Measurements from ENCODE around the gene R3HDML. TPM values are rescaled to one million over a fixed set of nuclear protein-coding genes. Genes with fewer than 3 reads are reported as not detected.

The R3HDML gene
- total RNA-seq, 1 donor from 2014 or later, result not detected

DNA sequence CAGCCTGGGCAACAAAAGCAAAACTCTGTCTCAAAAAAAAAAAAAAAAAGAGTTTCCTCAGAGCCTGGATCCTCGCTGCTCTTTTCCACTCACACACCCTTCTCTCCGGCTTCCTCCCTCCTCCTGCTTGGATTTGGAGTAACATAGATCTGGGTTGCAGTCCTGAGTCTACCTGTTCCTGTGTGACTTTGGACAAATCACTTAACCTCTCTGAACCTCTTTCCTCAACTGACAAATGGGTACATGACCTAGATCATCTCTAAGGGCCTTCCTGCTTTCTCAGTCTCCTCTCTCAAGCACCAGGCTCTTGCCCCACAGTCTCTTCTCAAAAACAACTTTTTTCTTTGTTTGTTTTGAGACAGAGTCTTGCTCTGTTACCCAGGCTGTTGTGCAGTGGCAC lies 5.6 kb upstream of the R3HDML start:
- TF ChIP-seq, protein P1, sequence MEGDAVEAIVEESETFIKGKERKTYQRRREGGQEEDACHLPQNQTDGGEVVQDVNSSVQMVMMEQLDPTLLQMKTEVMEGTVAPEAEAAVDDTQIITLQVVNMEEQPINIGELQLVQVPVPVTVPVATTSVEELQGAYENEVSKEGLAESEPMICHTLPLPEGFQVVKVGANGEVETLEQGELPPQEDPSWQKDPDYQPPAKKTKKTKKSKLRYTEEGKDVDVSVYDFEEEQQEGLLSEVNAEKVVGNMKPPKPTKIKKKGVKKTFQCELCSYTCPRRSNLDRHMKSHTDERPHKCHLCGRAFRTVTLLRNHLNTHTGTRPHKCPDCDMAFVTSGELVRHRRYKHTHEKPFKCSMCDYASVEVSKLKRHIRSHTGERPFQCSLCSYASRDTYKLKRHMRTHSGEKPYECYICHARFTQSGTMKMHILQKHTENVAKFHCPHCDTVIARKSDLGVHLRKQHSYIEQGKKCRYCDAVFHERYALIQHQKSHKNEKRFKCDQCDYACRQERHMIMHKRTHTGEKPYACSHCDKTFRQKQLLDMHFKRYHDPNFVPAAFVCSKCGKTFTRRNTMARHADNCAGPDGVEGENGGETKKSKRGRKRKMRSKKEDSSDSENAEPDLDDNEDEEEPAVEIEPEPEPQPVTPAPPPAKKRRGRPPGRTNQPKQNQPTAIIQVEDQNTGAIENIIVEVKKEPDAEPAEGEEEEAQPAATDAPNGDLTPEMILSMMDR (IDR thresholded peaks at IDR 0.05), result no peak
- TF ChIP-seq EZH2phosphoT487 (IDR thresholded peaks at IDR 0.05) (no peak), EZH2 (IDR thresholded peaks at IDR 0.05) (no peak)
- H2AFZ ChIP-seq (replicated peaks), result no peak overlapping the region
- peaks cover 18% of the 10 kb centered on the region for H3K27me3 ChIP-seq
- DNase-seq (ENCODE audit: low spot score), result no peak
- Mint-ChIP-seq H3K27me3 (ENCODE audit: insufficient read depth, low read depth) (peaks cover 12% of the 10 kb centered on the region), H3K27ac (peak overlapping the region; percentile 66), H3K36me3 (no peaks in the 10 kb centered on the region), H3K4me3 (no peak overlapping the region), H3K9me3 (peaks cover 2% of the 10 kb centered on the region), H3K4me1 (peaks cover 13% of the 10 kb centered on the region)
- no peaks in the 10 kb centered on the region for H3K9me3 ChIP-seq (ENCODE audit: low read depth)
- no peak overlapping the region for H3K9ac ChIP-seq
- H3K36me3 ChIP-seq, result no peaks in the 10 kb centered on the region
- no peaks in the 10 kb centered on the region for H3K79me2 ChIP-seq (ENCODE audit: low read depth)
- no peak overlapping the region for H3K4me2 ChIP-seq
- H3K4me1 ChIP-seq, result peaks cover 14% of the 10 kb centered on the region
- no peaks in the 10 kb centered on the region for H4K20me1 ChIP-seq (ENCODE audit: low read depth)
- H3K27ac ChIP-seq, result no peak overlapping the region
- H3K4me3 ChIP-seq, result no peak overlapping the region
- H3F3A ChIP-seq (ENCODE audit: low read depth), result no peaks in the 10 kb centered on the region

DNA sequence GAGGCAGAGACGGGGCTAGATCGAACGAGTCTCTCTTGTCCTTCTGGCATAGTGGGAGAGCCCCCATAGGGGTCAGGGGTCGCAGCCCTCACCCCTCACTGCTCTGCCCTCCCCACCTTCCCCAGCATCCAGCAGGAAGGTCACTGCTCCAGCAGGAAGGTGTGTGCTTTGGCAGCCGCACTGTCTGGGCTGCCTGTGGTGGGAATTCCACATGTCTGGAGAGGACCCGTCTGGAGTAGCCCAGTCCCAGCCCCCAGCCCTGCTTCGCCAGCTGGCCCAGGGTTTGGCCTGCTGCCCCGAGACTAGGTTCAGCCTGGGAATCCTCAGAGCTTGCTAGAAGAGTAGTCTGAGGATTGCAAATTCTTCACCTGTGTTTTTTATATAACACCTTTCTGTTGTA lies 2.5 kb upstream of the R3HDML start:
- Mint-ChIP-seq H3K4me3 (no peak overlapping the region), H3K27me3 (ENCODE audit: insufficient read depth, low read depth) (peaks cover 12% of the 10 kb centered on the region), H3K27ac (no peak overlapping the region), H3K4me1 (peaks cover 16% of the 10 kb centered on the region), H3K36me3 (no peaks in the 10 kb centered on the region), H3K9me3 (no peaks in the 10 kb centered on the region)
- Histone ChIP-seq H3K79me2 (ENCODE audit: low read depth) (no peaks in the 10 kb centered on the region), H3K27me3 (no peaks in the 10 kb centered on the region), H3K4me2 (no peak overlapping the region), H2AFZ (replicated peaks) (no peak overlapping the region), H3K36me3 (no peaks in the 10 kb centered on the region), H3F3A (ENCODE audit: low read depth) (no peaks in the 10 kb centered on the region), H3K4me3 (no peak overlapping the region), H3K9me3 (ENCODE audit: low read depth) (no peaks in the 10 kb centered on the region), H4K20me1 (ENCODE audit: low read depth) (no peaks in the 10 kb centered on the region), H3K4me1 (peaks cover 8% of the 10 kb centered on the region), H3K9ac (no peak overlapping the region), H3K27ac (no peak overlapping the region)
- no peak for DNase-seq (ENCODE audit: low spot score)
- no peak for TF ChIP-seq EZH2phosphoT487 (IDR thresholded peaks at IDR 0.05)
- TF ChIP-seq, protein P1 (IDR thresholded peaks at IDR 0.05), result no peak
- TF ChIP-seq EZH2 (IDR thresholded peaks at IDR 0.05), result no peak

DNA sequence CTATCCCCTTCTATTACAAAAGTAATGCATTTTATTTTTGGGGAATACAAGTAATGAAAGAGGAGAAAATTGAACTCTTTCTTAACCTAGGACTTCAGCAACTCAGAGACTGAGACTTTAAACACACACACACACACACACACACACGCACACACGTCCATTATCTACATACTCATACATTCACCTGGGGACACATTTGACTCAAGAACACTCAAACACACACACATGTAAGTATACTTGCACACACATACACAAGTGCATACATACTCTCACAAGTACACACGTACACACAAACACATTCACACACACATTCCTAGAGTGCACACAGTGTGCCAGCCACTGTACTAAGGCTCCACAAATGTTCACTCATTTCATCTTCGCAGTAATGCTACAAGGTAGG lies 2.1 kb upstream of the R3HDML start:
- no peaks in the 10 kb centered on the region for H3K36me3 ChIP-seq

DNA sequence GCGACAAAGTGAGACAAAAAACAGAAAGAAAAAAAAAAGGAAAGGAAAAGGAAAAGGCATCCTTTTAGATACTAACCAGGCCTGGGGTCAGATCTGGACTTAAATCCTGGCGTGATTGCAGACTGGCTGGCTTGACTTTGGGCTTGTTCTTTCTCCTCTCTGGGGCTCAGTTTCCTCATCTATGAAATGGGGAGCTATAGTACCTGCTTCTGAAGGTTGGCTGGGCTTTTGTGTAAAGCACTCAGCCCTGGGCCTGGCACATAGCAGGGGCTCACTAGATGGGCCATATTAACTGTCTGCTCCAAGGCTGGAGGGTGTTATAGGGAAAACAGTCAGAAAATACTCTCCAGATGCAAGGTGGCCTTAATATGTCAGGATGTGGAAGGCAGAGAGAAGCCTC lies 1.2 kb upstream of the R3HDML start:
- no peaks in the 10 kb centered on the region for H3K36me3 Mint-ChIP-seq
- TF ChIP-seq, protein P1 (IDR thresholded peaks at IDR 0.05), result no peak
- TF ChIP-seq EZH2phosphoT487 (IDR thresholded peaks at IDR 0.05) (no peak), EZH2 (IDR thresholded peaks at IDR 0.05) (no peak)
- no peaks in the 10 kb centered on the region for H4K20me1 ChIP-seq (ENCODE audit: low read depth)
- H3K9me3 ChIP-seq (ENCODE audit: low read depth), result no peaks in the 10 kb centered on the region
- H3K27ac ChIP-seq, result no peak overlapping the region
- H3K9me3 Mint-ChIP-seq, result no peaks in the 10 kb centered on the region
- H3K9ac ChIP-seq, result no peak overlapping the region
- no peaks in the 10 kb centered on the region for H3K36me3 ChIP-seq
- H3K27ac Mint-ChIP-seq, result no peak overlapping the region
- H2AFZ ChIP-seq (replicated peaks), result peak overlapping the region; percentile 73
- DNase-seq (ENCODE audit: low spot score), result no peak
- peaks cover 12% of the 10 kb centered on the region for H3K27me3 Mint-ChIP-seq (ENCODE audit: insufficient read depth, low read depth)
- H3K4me1 Mint-ChIP-seq, result peaks cover 16% of the 10 kb centered on the region
- H3K4me3 ChIP-seq, result peak overlapping the region; percentile 27
- H3K4me3 Mint-ChIP-seq, result peak overlapping the region; percentile 35
- H3K79me2 ChIP-seq (ENCODE audit: low read depth), result no peaks in the 10 kb centered on the region
- H3K4me1 ChIP-seq, result peaks cover 8% of the 10 kb centered on the region
- no peaks in the 10 kb centered on the region for H3K27me3 ChIP-seq
- peak overlapping the region; percentile 72 for H3K4me2 ChIP-seq
- H3F3A ChIP-seq (ENCODE audit: low read depth), result no peaks in the 10 kb centered on the region

More for the DNA sequence above, 2.1 kb upstream of the R3HDML start:
- no peaks in the 10 kb centered on the region for H4K20me1 ChIP-seq (ENCODE audit: low read depth)
- Mint-ChIP-seq H3K9me3 (no peaks in the 10 kb centered on the region), H3K4me3 (no peak overlapping the region), H3K27me3 (ENCODE audit: insufficient read depth, low read depth) (peaks cover 12% of the 10 kb centered on the region), H3K36me3 (no peaks in the 10 kb centered on the region), H3K27ac (no peak overlapping the region), H3K4me1 (peaks cover 16% of the 10 kb centered on the region)
- H3K4me3 ChIP-seq, result no peak overlapping the region
- no peaks in the 10 kb centered on the region for H3K9me3 ChIP-seq (ENCODE audit: low read depth)
- no peak overlapping the region for H3K27ac ChIP-seq
- no peak overlapping the region for H3K9ac ChIP-seq
- H3K27me3 ChIP-seq, result no peaks in the 10 kb centered on the region
- DNase-seq (ENCODE audit: low spot score), result no peak
- TF ChIP-seq EZH2phosphoT487 (IDR thresholded peaks at IDR 0.05), result no peak
- no peak for TF ChIP-seq EZH2 (IDR thresholded peaks at IDR 0.05)
- H2AFZ ChIP-seq (replicated peaks), result no peak overlapping the region
- H3F3A ChIP-seq (ENCODE audit: low read depth), result no peaks in the 10 kb centered on the region
- peaks cover 8% of the 10 kb centered on the region for H3K4me1 ChIP-seq
- H3K4me2 ChIP-seq, result no peak overlapping the region
- H3K79me2 ChIP-seq (ENCODE audit: low read depth), result no peaks in the 10 kb centered on the region

Data from neural progenitor cell (in vitro differentiated cells).